Right lobe of liver (tissue), 4 donors: ENCODE results near the gene UBL3.

Source experiments
- CTCF ChIP-seq, 4 donors: fragments of 200-600 bp in 3 of 4; fragments of 450-650 bp in 1 of 4; IDR thresholded peaks; one replicate each; pipeline versions ENCODE4 v1.5.1 to v1.8.0; 2016 to 2022; ENCODE audit warnings: antibody characterized with exemption in 4 of 4, mild to moderate bottlenecking in 2 of 4
- POLR2A ChIP-seq: fragments of 450-650 bp; IDR thresholded peaks from one replicate; pipeline ENCODE4 v1.6.1; 2017; ENCODE audit warnings: antibody characterized with exemption, mild to moderate bottlenecking
- donor health status: DM: no; HTN: no; CAD: no.
- donor health status: DM: no; HTN: no; CAD: no.
- donor health status: DM: no; HTN: yes; CAD: no.

GRCh38 chr13:29810145-29810742 lies 40.2 kb downstream of the UBL3 start:
- TF ChIP-seq POLR2A (no peak), CTCF (IDR thresholded peaks at IDR 0.05) (no peak)
